ENCODE results near the gene YAF2. TPM values are rescaled to one million over a fixed set of nuclear protein-coding genes. Genes with fewer than 3 reads are reported as not detected.

The YAF2 gene
- total RNA-seq, 2 donors from 2014 or later, result 65.1 to 71.3 TPM

DNA sequence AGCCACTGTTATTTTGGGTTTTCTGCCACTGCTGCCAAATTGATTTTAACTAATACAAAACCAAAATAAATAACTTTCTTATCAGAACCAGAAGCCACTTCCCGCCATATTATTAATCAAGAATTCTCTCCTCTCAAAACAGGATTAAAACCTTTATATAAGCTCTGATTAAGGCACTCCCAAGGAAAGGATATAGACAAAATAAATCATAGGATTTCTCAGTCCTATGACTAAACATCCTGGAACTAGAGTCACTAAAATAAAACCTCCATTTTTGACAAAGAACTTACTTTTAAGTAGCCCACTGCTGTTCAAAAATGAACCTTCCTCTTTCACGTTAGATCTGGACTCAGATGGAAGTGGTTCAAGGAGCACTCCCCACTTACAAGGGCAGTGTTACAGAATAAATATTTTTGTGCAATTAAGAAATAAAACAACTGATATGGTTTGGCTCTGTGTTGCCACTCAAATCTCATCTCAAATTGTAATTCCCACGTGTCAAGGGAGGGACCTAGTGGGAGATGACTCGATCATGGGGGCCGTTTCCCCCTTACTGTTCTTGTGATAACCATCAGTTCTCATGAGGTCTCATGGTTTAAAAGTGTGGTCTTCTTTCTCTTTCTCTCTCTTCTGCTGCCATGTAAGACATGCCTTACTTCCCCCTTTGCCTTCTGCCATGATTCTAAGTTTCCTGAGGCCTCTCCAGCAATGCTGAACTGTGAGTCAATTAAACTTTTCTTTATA, 119.7 kb downstream of the YAF2 start:
- Mint-ChIP-seq H3K27ac (peak overlapping the region; percentile 30), H3K27me3 (no peaks in the 10 kb centered on the region), H3K4me1 (peaks cover 6% of the 10 kb centered on the region), H3K36me3 (ENCODE audit: low read depth) (peaks cover 8% of the 10 kb centered on the region), H3K4me3 (no peak overlapping the region)
- H3K9me3 ChIP-seq (ENCODE audit: control insufficient read depth, low read length, poor library complexity, severe bottlenecking), result no peaks in the 10 kb centered on the region
- DNase-seq (no peak), ATAC-seq (no peak)

DNA sequence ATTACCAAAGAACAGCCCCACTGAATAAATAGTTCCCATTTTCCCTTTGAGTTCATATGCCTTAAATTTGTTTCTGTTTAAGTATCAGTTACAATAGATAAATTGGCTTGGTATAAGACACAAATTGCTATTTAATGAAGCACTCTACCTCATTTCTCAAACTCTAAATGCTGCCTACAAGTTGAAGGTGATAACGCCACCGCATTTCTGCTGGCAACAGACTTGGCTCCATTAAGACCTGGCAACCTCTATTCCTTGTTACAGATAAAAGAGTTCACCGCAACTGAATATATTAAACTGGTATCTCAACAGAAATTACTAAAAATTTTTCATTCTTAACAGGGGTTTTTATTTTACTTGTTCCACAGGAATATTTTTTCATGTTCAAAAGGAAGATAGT, 129.0 kb downstream of the YAF2 start:
- no peak overlapping the region for H3K27ac Mint-ChIP-seq
- H3K4me3 Mint-ChIP-seq, result no peak overlapping the region
- DNase-seq (no peak), ATAC-seq (no peak)
- H3K36me3 Mint-ChIP-seq (ENCODE audit: low read depth), result peaks cover 7% of the 10 kb centered on the region
- no peaks in the 10 kb centered on the region for H3K27me3 Mint-ChIP-seq
- H3K4me1 Mint-ChIP-seq, result no peaks in the 10 kb centered on the region
- H3K9me3 ChIP-seq (ENCODE audit: control insufficient read depth, low read length, poor library complexity, severe bottlenecking), result no peaks in the 10 kb centered on the region

Other genes starting within 250 kb of the YAF2 start
- 1 to 10 TPM; 5.8 to 7.7 TPM for gene GXYLT1, start 93.4 kb downstream of the YAF2 start, total RNA-seq
- gene ZCRB1, start 87.8 kb upstream of the YAF2 start, total RNA-seq, result 10 to 100 TPM; 26.1 to 32.0 TPM
- 10 to 100 TPM; 90.9 to 91.8 TPM for gene PPHLN1, start 87.9 kb upstream of the YAF2 start, total RNA-seq

Measured in T-helper 17 cell (primary cell).